GM19025 (cell line): ENCODE measurements around the gene SHC3.

Source experiments
- ATAC-seq: cut with Tn5 transposase; IDR thresholded peaks from one replicate; pipeline ENCODE4 v1.9.1; 2021; ENCODE audit warnings: mild to moderate bottlenecking, low read depth, moderate library complexity; ENCODE audit not compliant: unreplicated experiment

Gene SHC3

GRCh38 chr9:89160806-89161205 lies 17.8 kb downstream of the SHC3 start:
- ATAC-seq, result no peak

- no peak for ATAC-seq
These were observed 23.8 kb downstream of the SHC3 start for GRCh38 chr9:89154651-89155336.

- ATAC-seq, result no peak
These were observed 24.4 kb downstream of the SHC3 start for GRCh38 chr9:89154218-89154617.

- no peak for ATAC-seq
These were observed 25.2 kb downstream of the SHC3 start for GRCh38 chr9:89153232-89154017.

- ATAC-seq, result no peak
These were observed 28.9 kb downstream of the SHC3 start for GRCh38 chr9:89149726-89150125.

GRCh38 chr9:89145097-89145496 lies 33.5 kb downstream of the SHC3 start:
- ATAC-seq, result no peak

- no peak for ATAC-seq
These were observed 34.4 kb downstream of the SHC3 start for GRCh38 chr9:89144238-89144637.

GRCh38 chr9:89143266-89143665 lies 35.4 kb downstream of the SHC3 start:
- no peak for ATAC-seq

- no peak for ATAC-seq
These were observed 39.2 kb downstream of the SHC3 start for GRCh38 chr9:89139455-89139854.

- ATAC-seq, result no peak
These were observed 39.9 kb downstream of the SHC3 start for GRCh38 chr9:89138463-89139390.

- no peak for ATAC-seq
These were observed 40.8 kb downstream of the SHC3 start for GRCh38 chr9:89137542-89138462.

GRCh38 chr9:89135591-89136166 lies 42.9 kb downstream of the SHC3 start:
- no peak for ATAC-seq

- no peak for ATAC-seq
These were observed 43.9 kb downstream of the SHC3 start for GRCh38 chr9:89134709-89135108.

GRCh38 chr9:89122949-89123348 lies 55.7 kb downstream of the SHC3 start:
- ATAC-seq, result no peak

- no peak for ATAC-seq
These were observed 57.9 kb downstream of the SHC3 start for GRCh38 chr9:89120704-89121103.

- no peak for ATAC-seq
These were observed 61.8 kb downstream of the SHC3 start for GRCh38 chr9:89116805-89117192.

- no peak for ATAC-seq
These were observed 62.4 kb downstream of the SHC3 start for GRCh38 chr9:89116064-89116804.

- ATAC-seq, result no peak
These were observed 63.2 kb downstream of the SHC3 start for GRCh38 chr9:89115426-89115825.

- ATAC-seq, result no peak
These were observed 63.9 kb downstream of the SHC3 start for GRCh38 chr9:89114741-89115140.
